HG03571 (cell line): ENCODE results near the gene RPTOR.

Experiments used
- ATAC-seq: cut with Tn5 transposase; IDR thresholded peaks from one replicate; pipeline ENCODE4 v1.9.1; 2021; ENCODE audit not compliant: unreplicated experiment

RPTOR gene

GRCh38 chr17:80931421-80932265 is 387.0 kb downstream of the RPTOR start:
- no peak for ATAC-seq

- ATAC-seq = no peak
These were observed 390.9 kb downstream of the RPTOR start for GRCh38 chr17:80935526-80935925.

GRCh38 chr17:80936218-80936617 is 391.6 kb downstream of the RPTOR start:
- ATAC-seq = no peak

GRCh38 chr17:80936723-80937122 is 392.1 kb downstream of the RPTOR start:
- no peak for ATAC-seq

- no peak for ATAC-seq
These were observed 393.1 kb downstream of the RPTOR start for GRCh38 chr17:80937462-80938381.

GRCh38 chr17:80938556-80938955 is 393.9 kb downstream of the RPTOR start:
- ATAC-seq = no peak

GRCh38 chr17:80939151-80940145 is 394.8 kb downstream of the RPTOR start:
- no peak for ATAC-seq

GRCh38 chr17:80940171-80941123 is 395.8 kb downstream of the RPTOR start:
- ATAC-seq = no peak

- ATAC-seq = no peak
These were observed 396.5 kb downstream of the RPTOR start for GRCh38 chr17:80941171-80941570.

- no peak for ATAC-seq
These were observed 397.2 kb downstream of the RPTOR start for GRCh38 chr17:80941743-80942422.

GRCh38 chr17:80942423-80943345 is 398.0 kb downstream of the RPTOR start:
- ATAC-seq = no peak

- ATAC-seq = no peak
These were observed 398.9 kb downstream of the RPTOR start for GRCh38 chr17:80943346-80944145.

GRCh38 chr17:80944326-80944725 is 399.7 kb downstream of the RPTOR start:
- ATAC-seq = no peak

GRCh38 chr17:80945736-80946135 is 401.1 kb downstream of the RPTOR start:
- ATAC-seq = no peak

- no peak for ATAC-seq
These were observed 401.8 kb downstream of the RPTOR start for GRCh38 chr17:80946449-80946848.

- ATAC-seq = no peak
These were observed 402.7 kb downstream of the RPTOR start for GRCh38 chr17:80947200-80947940.
